ENCODE measurements around the gene TTC3.
"Not testable (repeated sequence)": the region's sequence is repeated elsewhere in the genome, so short reads cannot be mapped to it uniquely, and the experiment has no call there.

The TTC3 gene

GRCh38 chr21:37093977-37094376, 20.9 kb downstream of the TTC3 start:
- no peak for DNase-seq

GRCh38 chr21:37095821-37096220, 22.8 kb downstream of the TTC3 start:
- DNase-seq, result no peak

GRCh38 chr21:37098751-37099150, 25.7 kb downstream of the TTC3 start:
- no peak for DNase-seq

- DNase-seq, result no peak
Measured at GRCh38 chr21:37100316-37100715, 27.3 kb downstream of the TTC3 start.

GRCh38 chr21:37101384-37101783, 28.3 kb downstream of the TTC3 start:
- no peak for DNase-seq

GRCh38 chr21:37102746-37103145, 29.7 kb downstream of the TTC3 start:
- not testable (repeated sequence) for DNase-seq

- no peak for DNase-seq
Measured at GRCh38 chr21:37106998-37107397, 33.9 kb downstream of the TTC3 start.

GRCh38 chr21:37111029-37111428, 38.0 kb downstream of the TTC3 start:
- DNase-seq, result not testable (repeated sequence)

- DNase-seq, result not testable (repeated sequence)
Measured at GRCh38 chr21:37114301-37114700, 41.2 kb downstream of the TTC3 start.

- DNase-seq, result not testable (repeated sequence)
Measured at GRCh38 chr21:37116459-37116858, 43.4 kb downstream of the TTC3 start.

- DNase-seq, result no peak
Measured at GRCh38 chr21:37117204-37117603, 44.1 kb downstream of the TTC3 start.

GRCh38 chr21:37118187-37118826, 45.3 kb downstream of the TTC3 start:
- DNase-seq, result no peak

- no peak for DNase-seq
Measured at GRCh38 chr21:37119421-37120218, 46.6 kb downstream of the TTC3 start.

GRCh38 chr21:37128076-37128475, 55.0 kb downstream of the TTC3 start:
- no peak for DNase-seq

- DNase-seq, result no peak
Measured at GRCh38 chr21:37130971-37131370, 57.9 kb downstream of the TTC3 start.

GRCh38 chr21:37136261-37136660, 63.2 kb downstream of the TTC3 start:
- no peak for DNase-seq

- DNase-seq, result no peak
Measured at GRCh38 chr21:37136744-37137143, 63.7 kb downstream of the TTC3 start.

- DNase-seq, result no peak
Measured at GRCh38 chr21:37139154-37139553, 66.1 kb downstream of the TTC3 start.

- DNase-seq, result no peak
Measured at GRCh38 chr21:37139902-37140301, 66.8 kb downstream of the TTC3 start.

- DNase-seq, result not testable (repeated sequence)
Measured at GRCh38 chr21:37143392-37143791, 70.3 kb downstream of the TTC3 start.

GRCh38 chr21:37145635-37146111, 72.6 kb downstream of the TTC3 start:
- DNase-seq, result no peak

- no peak for DNase-seq
Measured at GRCh38 chr21:37146320-37147235, 73.5 kb downstream of the TTC3 start.

- no peak for DNase-seq
Measured at GRCh38 chr21:37149411-37149810, 76.4 kb downstream of the TTC3 start.
